Panc1 (cell line): ENCODE data around the gene TFDP2.

Experiments
- POLR2AphosphoS5 ChIP-seq: IDR thresholded peaks from 2 replicates; pipeline ENCODE4 v1.6.1; 2012; ENCODE audit warnings: mild to moderate bottlenecking, low read depth, low read length, moderate library complexity
- TF ChIP-seq, protein P1 (sequence below): fragments of 450-650 bp; IDR thresholded peaks from 2 replicates; pipeline ENCODE4 v1.5.1; 2017; ENCODE audit warnings: mild to moderate bottlenecking

- TF ChIP-seq, protein P1, sequence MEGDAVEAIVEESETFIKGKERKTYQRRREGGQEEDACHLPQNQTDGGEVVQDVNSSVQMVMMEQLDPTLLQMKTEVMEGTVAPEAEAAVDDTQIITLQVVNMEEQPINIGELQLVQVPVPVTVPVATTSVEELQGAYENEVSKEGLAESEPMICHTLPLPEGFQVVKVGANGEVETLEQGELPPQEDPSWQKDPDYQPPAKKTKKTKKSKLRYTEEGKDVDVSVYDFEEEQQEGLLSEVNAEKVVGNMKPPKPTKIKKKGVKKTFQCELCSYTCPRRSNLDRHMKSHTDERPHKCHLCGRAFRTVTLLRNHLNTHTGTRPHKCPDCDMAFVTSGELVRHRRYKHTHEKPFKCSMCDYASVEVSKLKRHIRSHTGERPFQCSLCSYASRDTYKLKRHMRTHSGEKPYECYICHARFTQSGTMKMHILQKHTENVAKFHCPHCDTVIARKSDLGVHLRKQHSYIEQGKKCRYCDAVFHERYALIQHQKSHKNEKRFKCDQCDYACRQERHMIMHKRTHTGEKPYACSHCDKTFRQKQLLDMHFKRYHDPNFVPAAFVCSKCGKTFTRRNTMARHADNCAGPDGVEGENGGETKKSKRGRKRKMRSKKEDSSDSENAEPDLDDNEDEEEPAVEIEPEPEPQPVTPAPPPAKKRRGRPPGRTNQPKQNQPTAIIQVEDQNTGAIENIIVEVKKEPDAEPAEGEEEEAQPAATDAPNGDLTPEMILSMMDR, result no peak
- no peak for TF ChIP-seq POLR2AphosphoS5
These were observed 235.0 kb downstream of the TFDP2 start for GRCh38 chr3:141914311-141914710.
